Islet precursor cell (in vitro differentiated cells): ENCODE measurements around the gene ELP4.
"Not testable (repeated sequence)": the region's sequence is repeated elsewhere in the genome, so short reads cannot be mapped to it uniquely, and the experiment has no call there.

Source experiments
- DNase-seq: peaks from one replicate; pipeline ENCODE4 v3.0.0-alpha.2; 2018

ELP4 gene

GRCh38 chr11:31558001-31558400 is 48.4 kb downstream of the ELP4 start:
- no peak for DNase-seq

- no peak for DNase-seq
Measured at GRCh38 chr11:31560842-31561476, 51.4 kb downstream of the ELP4 start.

- DNase-seq: not testable (repeated sequence)
Measured at GRCh38 chr11:31564517-31564916, 55.0 kb downstream of the ELP4 start.

- DNase-seq: not testable (repeated sequence)
Measured at GRCh38 chr11:31574133-31574532, 64.6 kb downstream of the ELP4 start.

GRCh38 chr11:31575764-31576163 is 66.2 kb downstream of the ELP4 start:
- not testable (repeated sequence) for DNase-seq

GRCh38 chr11:31579412-31579811 is 69.8 kb downstream of the ELP4 start:
- DNase-seq: not testable (repeated sequence)

GRCh38 chr11:31582697-31583096 is 73.1 kb downstream of the ELP4 start:
- no peak for DNase-seq

- no peak for DNase-seq
Measured at GRCh38 chr11:31598454-31598853, 88.9 kb downstream of the ELP4 start.

GRCh38 chr11:31601635-31602282 is 92.2 kb downstream of the ELP4 start:
- no peak for DNase-seq

- no peak for DNase-seq
Measured at GRCh38 chr11:31606893-31607292, 97.3 kb downstream of the ELP4 start.

- DNase-seq: no peak
Measured at GRCh38 chr11:31607914-31608313, 98.3 kb downstream of the ELP4 start.

- DNase-seq: no peak
Measured at GRCh38 chr11:31608995-31609394, 99.4 kb downstream of the ELP4 start.

GRCh38 chr11:31610544-31610943 is 101.0 kb downstream of the ELP4 start:
- no peak for DNase-seq

GRCh38 chr11:31617246-31617645 is 107.7 kb downstream of the ELP4 start:
- no peak for DNase-seq

GRCh38 chr11:31619980-31620379 is 110.4 kb downstream of the ELP4 start:
- DNase-seq: no peak

- DNase-seq: no peak
Measured at GRCh38 chr11:31620434-31620833, 110.9 kb downstream of the ELP4 start.

GRCh38 chr11:31625868-31626267 is 116.3 kb downstream of the ELP4 start:
- no peak for DNase-seq

- DNase-seq: no peak
Measured at GRCh38 chr11:31628111-31628510, 118.5 kb downstream of the ELP4 start.

GRCh38 chr11:31636983-31637382 is 127.4 kb downstream of the ELP4 start:
- no peak for DNase-seq

- peak; percentile 55 for DNase-seq
Measured at GRCh38 chr11:31640611-31641010, 131.0 kb downstream of the ELP4 start.

GRCh38 chr11:31641477-31642062 is 132.0 kb downstream of the ELP4 start:
- DNase-seq: peak; percentile 61

GRCh38 chr11:31643857-31644256 is 134.3 kb downstream of the ELP4 start:
- DNase-seq: no peak

GRCh38 chr11:31645747-31646146 is 136.2 kb downstream of the ELP4 start:
- DNase-seq: peak; percentile 57

- no peak for DNase-seq
Measured at GRCh38 chr11:31646216-31646615, 136.6 kb downstream of the ELP4 start.
